GM13977 (cell line): Measurements from ENCODE around the gene FHL2.

ENCODE experiments used
- DNase-seq: peaks from one replicate; pipeline ENCODE4 v3.0.0; 2012; ENCODE audit warnings: low spot score
- CTCF ChIP-seq: IDR thresholded peaks from 2 replicates; pipeline ENCODE4 v1.5.1; 2012; ENCODE audit warnings: mild to moderate bottlenecking, control low read depth; ENCODE audit not compliant: insufficient read depth; ENCODE audit errors: extremely low read depth, missing control alignments
- in situ Hi-C: fragments of 300-500 bp; cut with MboI; formaldehyde crosslinking; loops from one replicate; pipeline ENCODE4 v1.12.0; 2022; ENCODE audit warnings: low sequenced_read_pairs, low pct_unique_long_range_greater_than_20kb, mixed read lengths, inconsistent platforms; ENCODE audit not compliant: unreplicated experiment

FHL2 gene

GRCh38 chr2:105422801-105423200, 23.9 kb upstream of the FHL2 start:
- TF ChIP-seq CTCF, result no peak
- DNase-seq, result no peak
- in situ Hi-C loops, result no loop called here

- in situ Hi-C loops, result no loop called here
- no peak for DNase-seq
Observed at GRCh38 chr2:105421053-105421452, 22.2 kb upstream of the FHL2 start.

GRCh38 chr2:105418522-105418921, 19.7 kb upstream of the FHL2 start:
- in situ Hi-C loops, result no loop called here
- DNase-seq, result no peak
- no peak for TF ChIP-seq CTCF

More at GRCh38 chr2:105421053-105421452, 22.2 kb upstream of the FHL2 start:
- no peak for TF ChIP-seq CTCF

GRCh38 chr2:105417857-105418436, 19.1 kb upstream of the FHL2 start:
- no peak for DNase-seq
- in situ Hi-C loops, result no loop called here
- no peak for TF ChIP-seq CTCF

- no peak for TF ChIP-seq CTCF
- in situ Hi-C loops, result no loop called here
- no peak for DNase-seq
Observed at GRCh38 chr2:105416156-105416555, 17.3 kb upstream of the FHL2 start.

GRCh38 chr2:105415007-105415406, 16.2 kb upstream of the FHL2 start:
- in situ Hi-C loops, result no loop called here
- no peak for TF ChIP-seq CTCF
- DNase-seq, result no peak

- DNase-seq, result no peak
- TF ChIP-seq CTCF, result no peak
- in situ Hi-C loops, result no loop called here
Observed at GRCh38 chr2:105413206-105413605, 14.4 kb upstream of the FHL2 start.
